Measurements from ENCODE around the gene PSMD1. TPM values are rescaled to one million over a fixed set of nuclear protein-coding genes. Genes with fewer than 3 reads are reported as not detected.

Gene PSMD1
- total and polyA plus RNA-seq, 2 experiments from 2014 or later: 148 to 177 TPM

DNA sequence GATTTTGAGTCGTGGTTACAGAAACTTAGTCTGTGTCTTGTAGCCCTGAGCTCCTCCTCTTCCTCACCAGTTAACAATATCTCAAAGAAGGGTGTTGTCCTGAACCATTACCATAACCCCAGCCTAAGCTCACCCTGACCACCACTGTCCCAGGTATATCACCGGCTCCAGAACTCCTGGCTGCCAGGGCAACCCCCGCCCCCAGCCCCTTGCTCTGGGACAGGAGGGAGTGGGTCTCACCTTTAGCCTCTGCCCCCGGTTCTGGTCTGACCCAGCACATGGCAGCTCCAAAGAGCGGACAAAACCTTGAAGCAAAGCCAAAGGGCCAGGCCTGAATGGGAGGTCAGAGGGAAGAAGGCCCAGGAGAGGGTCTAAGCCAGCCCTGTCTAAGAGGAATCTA lies 5.6 kb upstream of the PSMD1 start:
- Histone ChIP-seq H3K4me2 (no peak overlapping the region), H3K27me3 (ENCODE audit: insufficient read depth) (peaks cover 24% of the 10 kb centered on the region), H3K79me2 (replicated peaks; ENCODE audit: insufficient read depth) (no peaks in the 10 kb centered on the region), H3K4me1 (ENCODE audit: insufficient read depth) (peaks cover 5% of the 10 kb centered on the region; the same call in 1 of the 2 replicates), H3F3A (replicated peaks; ENCODE audit: low read depth) (no peaks in the 10 kb centered on the region), H3K36me3 (ENCODE audit: insufficient read depth) (no peaks in the 10 kb centered on the region), H2AFZ (no peak overlapping the region), H3K9me2 (ENCODE audit: insufficient read depth) (no peaks in the 10 kb centered on the region), H3K4me3 (no peak overlapping the region), H4K20me1 (replicated peaks; ENCODE audit: insufficient read depth) (no peaks in the 10 kb centered on the region), H3K27ac (ENCODE audit: low read depth) (no peak overlapping the region)
- no peak for ATAC-seq
- peaks cover 10% of the 10 kb centered on the region; the same call in 2 of the 3 replicates for H3K4me1 Mint-ChIP-seq
- TF ChIP-seq, protein P1, sequence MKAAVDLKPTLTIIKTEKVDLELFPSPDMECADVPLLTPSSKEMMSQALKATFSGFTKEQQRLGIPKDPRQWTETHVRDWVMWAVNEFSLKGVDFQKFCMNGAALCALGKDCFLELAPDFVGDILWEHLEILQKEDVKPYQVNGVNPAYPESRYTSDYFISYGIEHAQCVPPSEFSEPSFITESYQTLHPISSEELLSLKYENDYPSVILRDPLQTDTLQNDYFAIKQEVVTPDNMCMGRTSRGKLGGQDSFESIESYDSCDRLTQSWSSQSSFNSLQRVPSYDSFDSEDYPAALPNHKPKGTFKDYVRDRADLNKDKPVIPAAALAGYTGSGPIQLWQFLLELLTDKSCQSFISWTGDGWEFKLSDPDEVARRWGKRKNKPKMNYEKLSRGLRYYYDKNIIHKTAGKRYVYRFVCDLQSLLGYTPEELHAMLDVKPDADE (IDR thresholded peaks at IDR 0.05): no peak
- TF ChIP-seq ZNF331 (CRISPR knock-in tag; IDR thresholded peaks at IDR 0.05; ENCODE audit: low read depth) (no peak), STAT1 (IDR thresholded peaks at IDR 0.05; ENCODE audit: unreplicated experiment) (no peak), ZNF114 (CRISPR knock-in tag; IDR thresholded peaks at IDR 0.05) (no peak), EZH2phosphoT487 (IDR thresholded peaks at IDR 0.05; ENCODE audit: unreplicated experiment) (no peak), CREB1 (CRISPR knock-in tag; IDR thresholded peaks at IDR 0.05; ENCODE audit: low read depth) (no peak), EZH2 (IDR thresholded peaks at IDR 0.05; ENCODE audit: low read depth, unreplicated experiment) (no peak), JUNB (IDR thresholded peaks at IDR 0.05; ENCODE audit: unreplicated experiment) (no peak), POLR2AphosphoS5 (IDR thresholded peaks at IDR 0.05; ENCODE audit: low read depth) (no peak), NANOG (IDR thresholded peaks at IDR 0.05; ENCODE audit: borderline replicate concordance) (no peak)
- TF ChIP-seq, protein P2, sequence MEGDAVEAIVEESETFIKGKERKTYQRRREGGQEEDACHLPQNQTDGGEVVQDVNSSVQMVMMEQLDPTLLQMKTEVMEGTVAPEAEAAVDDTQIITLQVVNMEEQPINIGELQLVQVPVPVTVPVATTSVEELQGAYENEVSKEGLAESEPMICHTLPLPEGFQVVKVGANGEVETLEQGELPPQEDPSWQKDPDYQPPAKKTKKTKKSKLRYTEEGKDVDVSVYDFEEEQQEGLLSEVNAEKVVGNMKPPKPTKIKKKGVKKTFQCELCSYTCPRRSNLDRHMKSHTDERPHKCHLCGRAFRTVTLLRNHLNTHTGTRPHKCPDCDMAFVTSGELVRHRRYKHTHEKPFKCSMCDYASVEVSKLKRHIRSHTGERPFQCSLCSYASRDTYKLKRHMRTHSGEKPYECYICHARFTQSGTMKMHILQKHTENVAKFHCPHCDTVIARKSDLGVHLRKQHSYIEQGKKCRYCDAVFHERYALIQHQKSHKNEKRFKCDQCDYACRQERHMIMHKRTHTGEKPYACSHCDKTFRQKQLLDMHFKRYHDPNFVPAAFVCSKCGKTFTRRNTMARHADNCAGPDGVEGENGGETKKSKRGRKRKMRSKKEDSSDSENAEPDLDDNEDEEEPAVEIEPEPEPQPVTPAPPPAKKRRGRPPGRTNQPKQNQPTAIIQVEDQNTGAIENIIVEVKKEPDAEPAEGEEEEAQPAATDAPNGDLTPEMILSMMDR (conservative IDR thresholded peaks at IDR 0.05; ENCODE audit: low read depth in 2 of 2): no peak
- TF ChIP-seq, protein P3, sequence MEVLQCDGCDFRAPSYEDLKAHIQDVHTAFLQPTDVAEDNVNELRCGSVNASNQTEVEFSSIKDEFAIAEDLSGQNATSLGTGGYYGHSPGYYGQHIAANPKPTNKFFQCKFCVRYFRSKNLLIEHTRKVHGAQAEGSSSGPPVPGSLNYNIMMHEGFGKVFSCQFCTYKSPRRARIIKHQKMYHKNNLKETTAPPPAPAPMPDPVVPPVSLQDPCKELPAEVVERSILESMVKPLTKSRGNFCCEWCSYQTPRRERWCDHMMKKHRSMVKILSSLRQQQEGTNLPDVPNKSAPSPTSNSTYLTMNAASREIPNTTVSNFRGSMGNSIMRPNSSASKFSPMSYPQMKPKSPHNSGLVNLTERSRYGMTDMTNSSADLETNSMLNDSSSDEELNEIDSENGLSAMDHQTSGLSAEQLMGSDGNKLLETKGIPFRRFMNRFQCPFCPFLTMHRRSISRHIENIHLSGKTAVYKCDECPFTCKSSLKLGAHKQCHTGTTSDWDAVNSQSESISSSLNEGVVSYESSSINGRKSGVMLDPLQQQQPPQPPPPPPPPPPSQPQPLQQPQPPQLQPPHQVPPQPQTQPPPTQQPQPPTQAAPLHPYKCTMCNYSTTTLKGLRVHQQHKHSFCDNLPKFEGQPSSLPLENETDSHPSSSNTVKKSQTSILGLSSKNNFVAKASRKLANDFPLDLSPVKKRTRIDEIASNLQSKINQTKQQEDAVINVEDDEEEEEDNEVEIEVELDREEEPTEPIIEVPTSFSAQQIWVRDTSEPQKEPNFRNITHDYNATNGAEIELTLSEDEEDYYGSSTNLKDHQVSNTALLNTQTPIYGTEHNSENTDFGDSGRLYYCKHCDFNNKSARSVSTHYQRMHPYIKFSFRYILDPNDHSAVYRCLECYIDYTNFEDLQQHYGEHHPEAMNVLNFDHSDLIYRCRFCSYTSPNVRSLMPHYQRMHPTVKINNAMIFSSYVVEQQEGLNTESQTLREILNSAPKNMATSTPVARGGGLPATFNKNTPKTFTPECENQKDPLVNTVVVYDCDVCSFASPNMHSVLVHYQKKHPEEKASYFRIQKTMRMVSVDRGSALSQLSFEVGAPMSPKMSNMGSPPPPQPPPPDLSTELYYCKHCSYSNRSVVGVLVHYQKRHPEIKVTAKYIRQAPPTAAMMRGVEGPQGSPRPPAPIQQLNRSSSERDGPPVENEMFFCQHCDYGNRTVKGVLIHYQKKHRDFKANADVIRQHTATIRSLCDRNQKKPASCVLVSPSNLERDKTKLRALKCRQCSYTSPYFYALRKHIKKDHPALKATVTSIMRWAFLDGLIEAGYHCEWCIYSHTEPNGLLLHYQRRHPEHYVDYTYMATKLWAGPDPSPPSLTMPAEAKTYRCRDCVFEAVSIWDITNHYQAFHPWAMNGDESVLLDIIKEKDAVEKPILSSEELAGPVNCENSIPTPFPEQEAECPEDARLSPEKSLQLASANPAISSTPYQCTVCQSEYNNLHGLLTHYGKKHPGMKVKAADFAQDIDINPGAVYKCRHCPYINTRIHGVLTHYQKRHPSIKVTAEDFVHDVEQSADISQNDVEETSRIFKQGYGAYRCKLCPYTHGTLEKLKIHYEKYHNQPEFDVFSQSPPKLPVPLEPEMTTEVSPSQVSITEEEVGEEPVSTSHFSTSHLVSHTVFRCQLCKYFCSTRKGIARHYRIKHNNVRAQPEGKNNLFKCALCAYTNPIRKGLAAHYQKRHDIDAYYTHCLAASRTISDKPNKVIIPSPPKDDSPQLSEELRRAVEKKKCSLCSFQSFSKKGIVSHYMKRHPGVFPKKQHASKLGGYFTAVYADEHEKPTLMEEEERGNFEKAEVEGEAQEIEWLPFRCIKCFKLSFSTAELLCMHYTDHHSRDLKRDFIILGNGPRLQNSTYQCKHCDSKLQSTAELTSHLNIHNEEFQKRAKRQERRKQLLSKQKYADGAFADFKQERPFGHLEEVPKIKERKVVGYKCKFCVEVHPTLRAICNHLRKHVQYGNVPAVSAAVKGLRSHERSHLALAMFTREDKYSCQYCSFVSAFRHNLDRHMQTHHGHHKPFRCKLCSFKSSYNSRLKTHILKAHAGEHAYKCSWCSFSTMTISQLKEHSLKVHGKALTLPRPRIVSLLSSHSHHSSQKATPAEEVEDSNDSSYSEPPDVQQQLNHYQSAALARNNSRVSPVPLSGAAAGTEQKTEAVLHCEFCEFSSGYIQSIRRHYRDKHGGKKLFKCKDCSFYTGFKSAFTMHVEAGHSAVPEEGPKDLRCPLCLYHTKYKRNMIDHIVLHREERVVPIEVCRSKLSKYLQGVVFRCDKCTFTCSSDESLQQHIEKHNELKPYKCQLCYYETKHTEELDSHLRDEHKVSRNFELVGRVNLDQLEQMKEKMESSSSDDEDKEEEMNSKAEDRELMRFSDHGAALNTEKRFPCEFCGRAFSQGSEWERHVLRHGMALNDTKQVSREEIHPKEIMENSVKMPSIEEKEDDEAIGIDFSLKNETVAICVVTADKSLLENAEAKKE (CRISPR knock-in tag; IDR thresholded peaks at IDR 0.05): no peak
- TF ChIP-seq, protein P4, sequence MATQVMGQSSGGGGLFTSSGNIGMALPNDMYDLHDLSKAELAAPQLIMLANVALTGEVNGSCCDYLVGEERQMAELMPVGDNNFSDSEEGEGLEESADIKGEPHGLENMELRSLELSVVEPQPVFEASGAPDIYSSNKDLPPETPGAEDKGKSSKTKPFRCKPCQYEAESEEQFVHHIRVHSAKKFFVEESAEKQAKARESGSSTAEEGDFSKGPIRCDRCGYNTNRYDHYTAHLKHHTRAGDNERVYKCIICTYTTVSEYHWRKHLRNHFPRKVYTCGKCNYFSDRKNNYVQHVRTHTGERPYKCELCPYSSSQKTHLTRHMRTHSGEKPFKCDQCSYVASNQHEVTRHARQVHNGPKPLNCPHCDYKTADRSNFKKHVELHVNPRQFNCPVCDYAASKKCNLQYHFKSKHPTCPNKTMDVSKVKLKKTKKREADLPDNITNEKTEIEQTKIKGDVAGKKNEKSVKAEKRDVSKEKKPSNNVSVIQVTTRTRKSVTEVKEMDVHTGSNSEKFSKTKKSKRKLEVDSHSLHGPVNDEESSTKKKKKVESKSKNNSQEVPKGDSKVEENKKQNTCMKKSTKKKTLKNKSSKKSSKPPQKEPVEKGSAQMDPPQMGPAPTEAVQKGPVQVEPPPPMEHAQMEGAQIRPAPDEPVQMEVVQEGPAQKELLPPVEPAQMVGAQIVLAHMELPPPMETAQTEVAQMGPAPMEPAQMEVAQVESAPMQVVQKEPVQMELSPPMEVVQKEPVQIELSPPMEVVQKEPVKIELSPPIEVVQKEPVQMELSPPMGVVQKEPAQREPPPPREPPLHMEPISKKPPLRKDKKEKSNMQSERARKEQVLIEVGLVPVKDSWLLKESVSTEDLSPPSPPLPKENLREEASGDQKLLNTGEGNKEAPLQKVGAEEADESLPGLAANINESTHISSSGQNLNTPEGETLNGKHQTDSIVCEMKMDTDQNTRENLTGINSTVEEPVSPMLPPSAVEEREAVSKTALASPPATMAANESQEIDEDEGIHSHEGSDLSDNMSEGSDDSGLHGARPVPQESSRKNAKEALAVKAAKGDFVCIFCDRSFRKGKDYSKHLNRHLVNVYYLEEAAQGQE (IDR thresholded peaks at IDR 0.05; ENCODE audit: unreplicated experiment): no peak
- H3K27ac Mint-ChIP-seq: no peak overlapping the region
- no peaks in the 10 kb centered on the region for H3K36me3 Mint-ChIP-seq (ENCODE audit: low read depth)
- H3K27me3 Mint-ChIP-seq (ENCODE audit: insufficient read depth, low read depth, poor library complexity): peaks cover 23% of the 10 kb centered on the region
- H3K4me3 Mint-ChIP-seq: no peak overlapping the region
- DNase-seq (ENCODE audit: low spot score): no peak
- no peaks in the 10 kb centered on the region; the same call in 2 of the 3 replicates for H3K9me3 Mint-ChIP-seq

All from GM23338 (cell line).